ENCODE data around the gene PGAP3.

The PGAP3 gene

GRCh38 chr17:39633570-39634183 is 54.2 kb downstream of the PGAP3 start:
- DNase-seq = no peak

GRCh38 chr17:39632153-39632941 is 55.5 kb downstream of the PGAP3 start:
- DNase-seq = no peak

DNA sequence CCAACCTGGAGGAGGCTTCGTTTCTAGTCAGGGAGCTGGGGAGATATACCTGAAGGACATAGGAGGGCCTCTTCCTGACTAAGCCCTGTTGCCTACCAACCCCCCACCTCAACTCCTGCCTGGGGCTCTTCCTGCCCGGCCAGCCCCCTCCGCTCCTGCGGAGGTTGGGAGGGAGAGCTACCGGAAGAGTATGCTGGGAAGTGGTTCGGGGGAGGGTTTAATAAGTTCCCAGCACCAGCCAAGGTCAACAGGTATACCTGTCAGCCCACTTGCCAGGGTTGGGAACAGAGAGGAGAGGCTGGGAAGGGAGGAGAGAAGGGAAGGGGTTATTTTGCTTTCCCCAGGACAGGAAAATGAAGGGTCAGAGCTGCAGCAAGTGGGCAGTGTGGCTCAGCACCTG is 56.5 kb downstream of the PGAP3 start:
- no peak for DNase-seq

GRCh38 chr17:39629898-39630297 is 58.0 kb downstream of the PGAP3 start:
- DNase-seq = no peak

GRCh38 chr17:39629494-39629880 is 58.4 kb downstream of the PGAP3 start:
- DNase-seq = no peak

DNA sequence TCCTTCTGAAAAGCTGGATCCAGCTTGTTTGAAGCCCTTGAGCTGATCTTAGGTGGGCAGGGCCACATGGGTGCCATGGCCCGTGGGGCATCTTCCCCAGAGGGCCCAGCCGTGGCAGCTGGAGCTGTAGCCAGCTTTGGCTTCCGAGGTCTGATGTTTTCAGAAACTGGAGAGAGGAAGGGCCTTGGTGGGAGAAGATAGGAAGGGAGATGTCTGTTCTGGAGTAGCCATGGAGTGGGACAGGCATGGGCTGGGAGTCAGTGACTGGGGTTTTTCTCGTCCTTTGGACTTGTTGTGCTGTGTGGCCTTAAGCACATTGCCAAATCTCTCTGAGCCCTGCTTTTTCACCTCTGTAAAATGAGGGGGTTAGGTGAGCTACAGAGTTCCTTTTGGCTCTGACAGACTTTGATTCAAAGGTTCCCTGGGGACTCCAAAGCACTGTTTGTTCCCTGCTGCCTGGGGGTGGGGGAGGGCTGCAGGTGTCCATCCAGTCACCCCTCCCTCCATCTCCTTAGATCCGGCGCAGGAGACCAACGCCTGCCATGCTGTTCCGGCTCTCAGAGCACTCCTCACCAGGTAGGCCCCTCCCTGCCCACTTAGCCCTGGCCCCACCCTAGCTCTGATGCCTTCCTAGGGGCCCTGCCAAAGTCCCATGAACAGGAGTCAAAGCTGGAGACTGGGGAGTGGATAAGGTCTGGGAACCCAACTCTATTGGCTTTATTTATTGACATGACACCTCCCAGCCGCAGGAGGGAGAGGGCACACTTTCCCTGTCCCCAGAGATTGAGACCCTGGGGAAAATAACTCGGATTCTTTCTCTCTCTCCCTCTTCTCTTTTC is 59.0 kb downstream of the PGAP3 start:
- no peak for DNase-seq

GRCh38 chr17:39627712-39628516 is 59.9 kb downstream of the PGAP3 start:
- DNase-seq = no peak

GRCh38 chr17:39627047-39627711 is 60.7 kb downstream of the PGAP3 start:
- no peak for DNase-seq

DNA sequence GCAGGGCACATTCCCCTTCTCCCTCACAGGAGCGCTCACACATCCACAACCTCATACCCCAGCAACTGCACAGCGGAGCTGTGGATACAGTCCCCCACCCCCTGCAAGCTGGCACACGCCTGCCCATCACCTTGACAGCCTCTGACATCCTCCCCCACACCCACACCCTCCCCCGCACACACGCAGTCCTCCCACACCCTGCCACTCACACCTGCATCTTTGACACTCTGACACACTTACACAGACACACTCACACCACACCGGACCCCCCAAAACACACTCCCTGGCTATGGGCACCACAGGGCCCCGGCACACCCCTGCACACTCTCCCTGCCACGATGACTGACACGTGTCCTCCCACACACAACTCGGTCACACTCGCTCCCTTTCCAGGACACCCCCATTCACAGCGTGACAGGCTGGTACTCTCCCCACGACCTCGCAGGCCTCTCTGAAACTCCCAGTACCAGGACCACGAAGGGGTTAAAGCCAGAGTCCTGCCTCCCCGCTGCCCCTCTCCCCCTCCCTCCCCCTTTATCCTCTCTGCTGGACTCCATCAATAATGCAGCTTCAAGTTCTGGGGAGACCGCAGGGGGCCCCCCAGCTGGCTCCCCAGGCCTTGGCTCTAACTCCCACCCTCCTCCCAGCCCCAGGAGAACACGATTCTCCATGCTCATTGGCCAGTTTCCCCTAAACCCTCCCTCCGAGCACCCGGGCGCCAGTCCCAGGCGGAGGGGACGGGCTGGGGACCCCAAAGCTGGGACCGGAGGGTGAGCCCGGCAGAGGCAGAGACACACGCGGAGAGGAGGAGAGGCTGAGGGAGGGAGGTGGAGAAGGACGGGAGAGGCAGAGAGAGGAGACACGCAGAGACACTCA is 61.4 kb downstream of the PGAP3 start, which contains the start of gene PPP1R1B:
PPP1R1B (plus strand) TSS at position 782 of the 876 bp plus-strand sequence. CDS start 441 bp downstream, outside the sequence.
- no peak for DNase-seq

- DNase-seq = no peak
These were observed 62.6 kb downstream of the PGAP3 start for GRCh38 chr17:39625198-39625785.

- DNase-seq = no peak
These were observed 63.5 kb downstream of the PGAP3 start for GRCh38 chr17:39624313-39624712.

DNA sequence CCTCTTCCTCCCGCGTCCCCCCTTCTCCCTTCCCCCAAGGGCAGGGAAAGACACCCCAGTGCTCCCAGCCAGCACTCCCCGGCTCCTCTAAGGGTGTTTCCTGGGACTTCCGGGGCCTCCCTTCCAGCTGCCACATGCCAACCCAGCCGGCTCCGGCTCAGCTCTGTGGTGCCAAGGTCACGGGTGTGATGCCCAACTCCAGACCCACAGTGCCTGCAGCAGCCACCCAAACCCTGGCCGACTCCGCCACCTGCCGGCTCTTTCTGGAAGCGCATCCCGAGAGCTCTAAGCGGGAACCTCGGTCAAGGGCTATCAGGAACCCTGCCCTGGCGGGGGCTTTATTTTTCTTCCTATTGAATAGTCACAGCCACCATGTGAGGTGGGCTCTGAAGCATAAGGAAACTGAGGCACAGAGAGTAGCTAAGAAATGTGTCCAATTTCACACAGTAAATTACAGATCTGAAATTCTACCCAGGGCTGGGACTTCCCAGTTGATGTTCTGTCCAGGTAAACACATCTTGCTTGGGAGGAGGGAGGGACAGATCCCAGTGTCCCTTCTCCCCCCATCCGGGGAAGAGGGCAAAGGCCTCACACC is 64.4 kb downstream of the PGAP3 start:
- peak; percentile 61 for DNase-seq

- no peak for DNase-seq
These were observed 65.4 kb downstream of the PGAP3 start for GRCh38 chr17:39622380-39623006.

DNA sequence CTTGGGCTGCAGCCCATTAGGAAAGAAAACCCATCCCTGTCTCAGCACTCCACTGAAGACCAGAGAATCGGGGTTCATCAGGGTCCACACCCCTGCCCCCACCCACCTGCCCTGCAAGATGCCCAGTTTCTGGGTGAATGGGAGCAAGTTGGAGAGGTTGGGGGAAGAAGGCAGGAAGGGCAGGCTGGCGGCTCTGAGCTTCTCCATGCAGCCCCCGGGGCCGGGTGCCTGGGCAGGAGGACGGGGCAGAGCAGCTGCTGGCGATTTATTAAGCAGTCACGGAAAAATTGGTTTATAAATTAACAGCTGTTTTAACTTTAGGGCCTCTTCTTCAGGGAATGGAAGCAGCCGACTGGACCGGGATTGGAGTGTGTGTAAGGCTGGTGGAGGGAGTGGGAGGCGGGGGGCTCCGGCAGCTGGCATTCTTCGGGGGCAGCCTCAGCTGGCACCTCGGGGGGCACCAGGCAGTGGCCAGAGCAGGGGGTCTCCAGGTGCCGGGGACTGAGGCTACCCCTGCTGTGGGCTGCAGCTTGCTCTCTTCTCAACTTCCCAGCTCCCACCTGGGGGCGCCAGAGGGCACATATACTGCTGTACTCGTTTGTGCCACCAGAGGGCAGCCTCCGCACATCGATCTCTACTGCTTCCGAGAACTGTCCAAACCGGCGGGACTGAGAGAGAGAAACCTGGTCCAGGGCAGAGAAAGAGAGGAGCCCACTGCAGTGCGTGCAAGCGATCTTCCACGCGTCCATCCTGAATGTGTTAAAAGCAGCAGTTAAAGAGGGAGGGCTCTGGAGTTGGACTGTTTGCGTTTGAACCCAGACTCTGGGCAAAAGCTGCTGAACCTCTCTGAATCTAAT is 66.1 kb downstream of the PGAP3 start:
- DNase-seq = peak; percentile 62
